SK-N-SH (cell line): ENCODE data around the gene ESPNL.

Source experiments
- ELF1 ChIP-seq: IDR thresholded peaks from 2 replicates; pipeline ENCODE4 v1.4.0; 2012
- GATA2 ChIP-seq: sonication (generic); formaldehyde crosslinking; IDR thresholded peaks from 2 replicates; pipeline ENCODE4 v1.5.0; 2020; ENCODE audit warnings: mild to moderate bottlenecking, missing genetic modification reagents
- MXI1 ChIP-seq: IDR thresholded peaks from 2 replicates; pipeline ENCODE4 v1.6.1; 2012; ENCODE audit warnings: mild to moderate bottlenecking, low read depth, low read length, improper control_type of control experiment
- NFIC ChIP-seq: IDR thresholded peaks from 2 replicates; pipeline ENCODE4 v1.4.0; 2012; ENCODE audit warnings: borderline replicate concordance
- REST ChIP-seq: IDR thresholded peaks from 2 replicates; pipeline ENCODE4 v1.6.1; 2012; ENCODE audit warnings: mild to moderate bottlenecking, low read depth, low read length, moderate library complexity
- YY1 ChIP-seq: IDR thresholded peaks from 2 replicates; pipeline ENCODE4 v1.4.0; 2012; ENCODE audit warnings: low read depth, mild to moderate bottlenecking
- TF ChIP-seq, protein P1 (sequence below): fragments of 200-600 bp; sonication (generic); IDR thresholded peaks from 2 replicates; pipeline ENCODE4 v1.6.1; 2017; ENCODE audit warnings: antibody characterized with exemption, mild to moderate bottlenecking, moderate library complexity

- TF ChIP-seq MXI1 (no peak), GATA2 (CRISPR knock-in tag) (no peak), REST (no peak), NFIC (no peak), YY1 (no peak), ELF1 (no peak)
- TF ChIP-seq, protein P1, sequence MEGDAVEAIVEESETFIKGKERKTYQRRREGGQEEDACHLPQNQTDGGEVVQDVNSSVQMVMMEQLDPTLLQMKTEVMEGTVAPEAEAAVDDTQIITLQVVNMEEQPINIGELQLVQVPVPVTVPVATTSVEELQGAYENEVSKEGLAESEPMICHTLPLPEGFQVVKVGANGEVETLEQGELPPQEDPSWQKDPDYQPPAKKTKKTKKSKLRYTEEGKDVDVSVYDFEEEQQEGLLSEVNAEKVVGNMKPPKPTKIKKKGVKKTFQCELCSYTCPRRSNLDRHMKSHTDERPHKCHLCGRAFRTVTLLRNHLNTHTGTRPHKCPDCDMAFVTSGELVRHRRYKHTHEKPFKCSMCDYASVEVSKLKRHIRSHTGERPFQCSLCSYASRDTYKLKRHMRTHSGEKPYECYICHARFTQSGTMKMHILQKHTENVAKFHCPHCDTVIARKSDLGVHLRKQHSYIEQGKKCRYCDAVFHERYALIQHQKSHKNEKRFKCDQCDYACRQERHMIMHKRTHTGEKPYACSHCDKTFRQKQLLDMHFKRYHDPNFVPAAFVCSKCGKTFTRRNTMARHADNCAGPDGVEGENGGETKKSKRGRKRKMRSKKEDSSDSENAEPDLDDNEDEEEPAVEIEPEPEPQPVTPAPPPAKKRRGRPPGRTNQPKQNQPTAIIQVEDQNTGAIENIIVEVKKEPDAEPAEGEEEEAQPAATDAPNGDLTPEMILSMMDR: no peak
Measured at GRCh38 chr2:238151628-238152235, 51.6 kb downstream of the ESPNL start.
